HFF-Myc (cell line): Measurements from ENCODE around the gene UPP2.

ENCODE experiments used
- DNase-seq: peaks from one replicate; pipeline ENCODE4 v3.0.0-alpha.2; 2011; ENCODE audit warnings: low read depth; ENCODE audit errors: extremely low read depth
- H3K4me3 ChIP-seq: replicated peaks from 2 replicates; pipeline ENCODE4 v1.5.1; 2011; ENCODE audit warnings: low read depth, mild to moderate bottlenecking, control low read depth, low read length
- CTCF ChIP-seq: IDR thresholded peaks from 2 replicates; pipeline ENCODE4 v1.5.1; 2012; ENCODE audit warnings: mild to moderate bottlenecking, low read depth, low read length, control low read depth; ENCODE audit errors: missing control alignments

UPP2 gene

GRCh38 chr2:158101384-158101926, at the start of gene UPP2:
Gene UPP2, plus strand, starts transcription at chr2:158101876. Its CDS starts 188 bp downstream, at chr2:158102064.
- TF ChIP-seq CTCF: no peak
- DNase-seq: no peak
- no peak within 1 kb of the TSS for H3K4me3 ChIP-seq

DNA sequence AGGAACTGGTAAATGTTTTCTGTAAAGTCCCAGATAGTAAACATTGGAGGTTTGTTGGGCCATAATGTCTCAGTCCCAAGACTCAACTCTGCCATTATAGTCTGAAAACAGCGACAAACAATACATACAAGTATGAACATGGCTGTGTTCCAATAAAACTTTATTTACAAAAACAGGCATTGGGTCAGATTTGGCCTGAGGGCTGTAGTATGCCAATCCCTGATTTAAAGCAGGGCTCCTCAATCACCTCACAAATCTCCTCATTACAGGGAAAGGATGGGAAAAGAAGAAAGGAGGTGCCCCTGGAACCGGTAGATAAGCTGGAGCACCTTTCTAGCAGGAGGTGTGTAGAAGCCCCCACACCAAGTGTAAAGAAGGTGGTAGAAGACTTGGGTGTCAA, 48.9 kb upstream of the UPP2 start:
- H3K4me3 ChIP-seq: no peak overlapping the region
- no peak for TF ChIP-seq CTCF
- DNase-seq: no peak

- no peak for DNase-seq
- no peak overlapping the region for H3K4me3 ChIP-seq
- TF ChIP-seq CTCF: no peak
Observed at GRCh38 chr2:158056875-158057274, 44.8 kb upstream of the UPP2 start.

- no peak overlapping the region for H3K4me3 ChIP-seq
- no peak for TF ChIP-seq CTCF
- DNase-seq: no peak
Observed at GRCh38 chr2:158060160-158060834, 41.4 kb upstream of the UPP2 start.

- DNase-seq: peak; percentile 38
- TF ChIP-seq CTCF: no peak
- no peak overlapping the region for H3K4me3 ChIP-seq
Observed at GRCh38 chr2:158060835-158061435, 40.7 kb upstream of the UPP2 start.

DNA sequence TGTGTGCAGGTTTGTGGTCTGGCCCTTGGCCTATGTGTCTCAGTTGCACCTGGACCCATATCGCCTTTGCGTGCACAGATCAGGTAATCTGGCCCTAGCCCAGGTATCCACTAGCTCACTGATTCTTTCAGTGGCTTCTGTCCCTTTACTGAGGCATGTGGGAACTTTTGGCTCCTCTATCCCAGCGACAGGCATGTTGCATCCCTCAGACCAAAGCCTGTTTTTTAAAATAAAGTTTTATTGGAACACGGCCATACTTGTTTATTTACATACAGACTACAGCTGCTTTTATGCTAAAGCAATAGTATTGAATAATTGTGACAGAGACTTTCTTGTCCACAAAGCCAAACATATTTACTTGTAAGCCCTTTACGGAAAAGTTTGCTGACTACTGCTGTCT, 39.9 kb upstream of the UPP2 start:
- DNase-seq: no peak
- no peak for TF ChIP-seq CTCF
- no peak overlapping the region for H3K4me3 ChIP-seq
